Measurements from ENCODE around the gene HP.
"Not testable (repeated sequence)": the region's sequence is repeated elsewhere in the genome, so short reads cannot be mapped to it uniquely, and the experiment has no call there.

HP gene

GRCh38 chr16:72054254-72054847, at the start of gene HP:
HP (plus strand) TSS chr16:72054505; CDS start chr16:72054653, 148 bp downstream.
- DNase-seq (ENCODE audit: low read depth) = not testable (repeated sequence)

GRCh38 chr16:72008065-72008423, 46.3 kb upstream of the HP start:
- not testable (repeated sequence) for DNase-seq (ENCODE audit: low read depth)

GRCh38 chr16:72008424-72009216, 45.7 kb upstream of the HP start, which contains the start of gene DHODH:
DHODH (plus strand) TSS chr16:72008744; CDS start chr16:72008765, 21 bp downstream.
- DNase-seq (ENCODE audit: low read depth) = peak; percentile 98

GRCh38 chr16:72009779-72010178, 44.5 kb upstream of the HP start:
- DNase-seq (ENCODE audit: low read depth) = no peak

- DNase-seq (ENCODE audit: low read depth) = no peak
Observed at GRCh38 chr16:72012607-72013006, 41.7 kb upstream of the HP start.

- DNase-seq (ENCODE audit: low read depth) = no peak
Observed at GRCh38 chr16:72013389-72013788, 40.9 kb upstream of the HP start.

GRCh38 chr16:72013888-72014581, 40.3 kb upstream of the HP start:
- no peak for DNase-seq (ENCODE audit: low read depth)

- no peak for DNase-seq (ENCODE audit: low read depth)
Observed at GRCh38 chr16:72014675-72015074, 39.6 kb upstream of the HP start.

GRCh38 chr16:72015124-72015523, 39.2 kb upstream of the HP start:
- no peak for DNase-seq (ENCODE audit: low read depth)

GRCh38 chr16:72018470-72018869, 35.8 kb upstream of the HP start:
- DNase-seq (ENCODE audit: low read depth) = no peak

GRCh38 chr16:72021043-72021442, 33.3 kb upstream of the HP start:
- no peak for DNase-seq (ENCODE audit: low read depth)

- DNase-seq (ENCODE audit: low read depth) = no peak
Observed at GRCh38 chr16:72022127-72022526, 32.2 kb upstream of the HP start.

GRCh38 chr16:72023962-72024361, 30.3 kb upstream of the HP start:
- DNase-seq (ENCODE audit: low read depth) = no peak

GRCh38 chr16:72024862-72025382, 29.4 kb upstream of the HP start:
- no peak for DNase-seq (ENCODE audit: low read depth)

GRCh38 chr16:72025404-72026114, 28.7 kb upstream of the HP start:
- no peak for DNase-seq (ENCODE audit: low read depth)

- no peak for DNase-seq (ENCODE audit: low read depth)
Observed at GRCh38 chr16:72027669-72028378, 26.5 kb upstream of the HP start.

GRCh38 chr16:72029567-72030271, 24.6 kb upstream of the HP start:
- DNase-seq (ENCODE audit: low read depth) = no peak

GRCh38 chr16:72033437-72033836, 20.9 kb upstream of the HP start:
- DNase-seq (ENCODE audit: low read depth) = no peak

GRCh38 chr16:72036098-72036497, 18.2 kb upstream of the HP start:
- no peak for DNase-seq (ENCODE audit: low read depth)

- no peak for DNase-seq (ENCODE audit: low read depth)
Observed at GRCh38 chr16:72042157-72042660, 12.1 kb upstream of the HP start.

- no peak for DNase-seq (ENCODE audit: low read depth)
Observed at GRCh38 chr16:72043058-72043457, 11.2 kb upstream of the HP start.

Measured in activated T-cell treated with anti-CD3 and anti-CD28 coated beads for 24 hours (primary cell).